Measurements from ENCODE around the gene PRKG1.

DNA sequence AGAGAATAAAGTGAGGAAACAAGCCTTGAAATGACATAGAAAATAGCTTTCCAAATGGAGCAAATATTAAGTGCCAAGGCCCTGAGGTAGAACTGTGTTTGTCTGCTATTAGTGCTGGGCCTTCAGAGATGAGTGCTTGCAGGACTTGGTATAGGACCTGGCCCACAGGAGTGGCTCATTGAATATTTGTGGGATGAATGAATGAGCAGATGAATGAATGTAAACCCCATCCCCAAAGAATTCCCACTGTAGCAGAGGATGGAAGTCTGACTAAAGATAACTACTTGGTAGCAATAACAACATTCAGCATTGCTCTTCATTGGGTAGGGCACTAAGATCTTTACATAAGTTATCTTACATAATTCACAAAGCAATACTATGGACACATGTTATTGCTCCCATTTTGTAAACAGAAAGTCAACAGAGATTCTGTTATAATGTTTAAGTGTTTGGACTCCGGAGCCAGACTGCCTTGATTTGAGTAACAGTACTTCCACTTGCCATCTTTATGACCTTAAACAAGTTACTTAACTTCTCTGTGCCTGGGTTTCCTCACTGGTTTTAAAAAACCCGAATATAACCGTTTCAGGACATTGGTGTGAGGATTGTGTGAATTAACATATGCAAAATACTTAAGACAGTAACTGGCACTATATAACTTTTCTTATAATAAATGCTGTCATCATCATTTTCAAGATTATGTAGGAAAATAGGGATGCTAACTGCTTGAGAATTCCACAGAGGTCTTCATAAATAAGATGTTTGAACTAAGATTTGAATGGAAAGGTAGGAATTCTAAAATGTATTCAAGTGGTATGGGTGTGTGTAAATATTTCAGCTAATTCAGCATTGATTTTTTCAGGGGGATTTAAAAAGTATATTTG is 141.9 kb downstream of the PRKG1 start:
- TF ChIP-seq CTCF (conservative IDR thresholded peaks at IDR 0.05; ENCODE audit: low read depth in 2 of 2): no peak
- TF ChIP-seq JUNB (IDR thresholded peaks at IDR 0.05; ENCODE audit: unreplicated experiment): no peak
- no peak for TF ChIP-seq EZH2phosphoT487 (IDR thresholded peaks at IDR 0.05; ENCODE audit: unreplicated experiment)
- no peak for TF ChIP-seq POLR2AphosphoS5 (IDR thresholded peaks at IDR 0.05; ENCODE audit: low read depth)
- no peak for TF ChIP-seq CREB1 (CRISPR knock-in tag; IDR thresholded peaks at IDR 0.05; ENCODE audit: low read depth)
- TF ChIP-seq EZH2 (IDR thresholded peaks at IDR 0.05; ENCODE audit: low read depth, unreplicated experiment): no peak
- no peak for TF ChIP-seq STAT1 (IDR thresholded peaks at IDR 0.05; ENCODE audit: unreplicated experiment)
- no peak for TF ChIP-seq ZNF114 (CRISPR knock-in tag; IDR thresholded peaks at IDR 0.05)
- TF ChIP-seq, protein P1, sequence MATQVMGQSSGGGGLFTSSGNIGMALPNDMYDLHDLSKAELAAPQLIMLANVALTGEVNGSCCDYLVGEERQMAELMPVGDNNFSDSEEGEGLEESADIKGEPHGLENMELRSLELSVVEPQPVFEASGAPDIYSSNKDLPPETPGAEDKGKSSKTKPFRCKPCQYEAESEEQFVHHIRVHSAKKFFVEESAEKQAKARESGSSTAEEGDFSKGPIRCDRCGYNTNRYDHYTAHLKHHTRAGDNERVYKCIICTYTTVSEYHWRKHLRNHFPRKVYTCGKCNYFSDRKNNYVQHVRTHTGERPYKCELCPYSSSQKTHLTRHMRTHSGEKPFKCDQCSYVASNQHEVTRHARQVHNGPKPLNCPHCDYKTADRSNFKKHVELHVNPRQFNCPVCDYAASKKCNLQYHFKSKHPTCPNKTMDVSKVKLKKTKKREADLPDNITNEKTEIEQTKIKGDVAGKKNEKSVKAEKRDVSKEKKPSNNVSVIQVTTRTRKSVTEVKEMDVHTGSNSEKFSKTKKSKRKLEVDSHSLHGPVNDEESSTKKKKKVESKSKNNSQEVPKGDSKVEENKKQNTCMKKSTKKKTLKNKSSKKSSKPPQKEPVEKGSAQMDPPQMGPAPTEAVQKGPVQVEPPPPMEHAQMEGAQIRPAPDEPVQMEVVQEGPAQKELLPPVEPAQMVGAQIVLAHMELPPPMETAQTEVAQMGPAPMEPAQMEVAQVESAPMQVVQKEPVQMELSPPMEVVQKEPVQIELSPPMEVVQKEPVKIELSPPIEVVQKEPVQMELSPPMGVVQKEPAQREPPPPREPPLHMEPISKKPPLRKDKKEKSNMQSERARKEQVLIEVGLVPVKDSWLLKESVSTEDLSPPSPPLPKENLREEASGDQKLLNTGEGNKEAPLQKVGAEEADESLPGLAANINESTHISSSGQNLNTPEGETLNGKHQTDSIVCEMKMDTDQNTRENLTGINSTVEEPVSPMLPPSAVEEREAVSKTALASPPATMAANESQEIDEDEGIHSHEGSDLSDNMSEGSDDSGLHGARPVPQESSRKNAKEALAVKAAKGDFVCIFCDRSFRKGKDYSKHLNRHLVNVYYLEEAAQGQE (IDR thresholded peaks at IDR 0.05; ENCODE audit: unreplicated experiment): no peak
- TF ChIP-seq NANOG (IDR thresholded peaks at IDR 0.05; ENCODE audit: borderline replicate concordance): no peak
- TF ChIP-seq ETS1 (IDR thresholded peaks at IDR 0.05): no peak

All from GM23338 (cell line).